GM19455 (cell line): Measurements from ENCODE around the gene SLC34A2.

Experiments used
- ATAC-seq: cut with Tn5 transposase; IDR thresholded peaks from one replicate; pipeline ENCODE4 v1.9.1; 2021; ENCODE audit not compliant: unreplicated experiment

The SLC34A2 gene

GRCh38 chr4:25723409-25723808 is 67.8 kb downstream of the SLC34A2 start:
- no peak for ATAC-seq

- no peak for ATAC-seq
These were observed 70.2 kb downstream of the SLC34A2 start for GRCh38 chr4:25725870-25726269.

- ATAC-seq: no peak
These were observed 72.3 kb downstream of the SLC34A2 start for GRCh38 chr4:25727711-25728493.
